ENCODE data around the gene ALDH4A1.
"Not testable (repeated sequence)": the region's sequence is repeated elsewhere in the genome, so short reads cannot be mapped to it uniquely, and the experiment has no call there.

GRCh38 chr1:18891858-18892257 lies 10.5 kb downstream of the ALDH4A1 start:
- TF ChIP-seq POLR2AphosphoS5 (IDR thresholded peaks at IDR 0.05; ENCODE audit: control insufficient read depth, insufficient read depth, low read depth, low read length); TFAM (CRISPR knock-in tag; conservative IDR thresholded peaks at IDR 0.05); CLOCK (CRISPR knock-in tag; IDR thresholded peaks at IDR 0.05; ENCODE audit: borderline replicate concordance); JUN (IDR thresholded peaks at IDR 0.05; ENCODE audit: borderline replicate concordance, low read depth, low read length); JUN (CRISPR knock-in tag; IDR thresholded peaks at IDR 0.05; ENCODE audit: borderline replicate concordance); HMG20B (CRISPR knock-in tag; IDR thresholded peaks at IDR 0.05); MYNN (IDR thresholded peaks at IDR 0.05); MYNN (CRISPR knock-in tag; IDR thresholded peaks at IDR 0.05); TRIM25 (IDR thresholded peaks at IDR 0.05; ENCODE audit: borderline replicate concordance): not testable (repeated sequence)
